GM23338 (cell line): Measurements from ENCODE around the gene CBY3. TPM values are rescaled to one million over a fixed set of nuclear protein-coding genes. Genes with fewer than 3 reads are reported as not detected.

Source experiments
- CREB1 ChIP-seq: fragments of 250-450 bp; sonication (Bioruptor Pico); IDR thresholded peaks from 2 replicates; pipeline ENCODE4 v1.5.0; 2020; ENCODE audit warnings: low read depth, mild to moderate bottlenecking, moderate library complexity
- EZH2phosphoT487 ChIP-seq: fragments of 200-600 bp; sonication (generic); IDR thresholded peaks from one replicate; pipeline ENCODE4 v1.8.1; 2018; ENCODE audit warnings: antibody characterized with exemption; ENCODE audit not compliant: unreplicated experiment
- JUNB ChIP-seq: IDR thresholded peaks from one replicate; pipeline ENCODE4 v1.6.1; 2016; ENCODE audit warnings: antibody characterized with exemption; ENCODE audit not compliant: unreplicated experiment
- STAT1 ChIP-seq: IDR thresholded peaks from one replicate; pipeline ENCODE4 v1.6.1; 2016; ENCODE audit warnings: antibody characterized with exemption; ENCODE audit not compliant: unreplicated experiment
- ZNF114 ChIP-seq: fragments of 250-450 bp; sonication (Bioruptor Pico); IDR thresholded peaks from 2 replicates; pipeline ENCODE4 v1.5.0; 2020; ENCODE audit warnings: mild to moderate bottlenecking, moderate library complexity
- ZNF331 ChIP-seq: fragments of 250-450 bp; sonication (Bioruptor Pico); IDR thresholded peaks from 2 replicates; pipeline ENCODE4 v1.5.0; 2020; ENCODE audit warnings: low read depth, mild to moderate bottlenecking, moderate library complexity
- polyA plus RNA-seq: library from polyadenylated mRNA; unstranded; fragments of >200 nt; fragmentation: Nextera tagmentation; extraction: Ambion mirVana; gene quantifications from 2 replicates; pipeline ENCODE4 v1.2.1, GENCODE V29; 2016
- total RNA-seq: library from RNA; depleted of rRNA; stranded (reverse); fragments of >200 nt; shearing (Covaris generic); gene quantifications from 2 replicates; pipeline ENCODE4 v1.2.3, GENCODE V29; 2014
- TF ChIP-seq, protein P1 (sequence below): fragments of 250-450 bp; sonication (Bioruptor Pico); IDR thresholded peaks from 2 replicates; pipeline ENCODE4 v1.5.0; 2020; ENCODE audit warnings: mild to moderate bottlenecking, moderate library complexity
- TF ChIP-seq, protein P2 (sequence below): IDR thresholded peaks from one replicate; pipeline ENCODE4 v1.6.1; 2018; ENCODE audit warnings: antibody characterized with exemption; ENCODE audit not compliant: unreplicated experiment

Gene CBY3
- total and polyA plus RNA-seq, 2 experiments from 2014 or later: 0.37 to 0.52 TPM

DNA sequence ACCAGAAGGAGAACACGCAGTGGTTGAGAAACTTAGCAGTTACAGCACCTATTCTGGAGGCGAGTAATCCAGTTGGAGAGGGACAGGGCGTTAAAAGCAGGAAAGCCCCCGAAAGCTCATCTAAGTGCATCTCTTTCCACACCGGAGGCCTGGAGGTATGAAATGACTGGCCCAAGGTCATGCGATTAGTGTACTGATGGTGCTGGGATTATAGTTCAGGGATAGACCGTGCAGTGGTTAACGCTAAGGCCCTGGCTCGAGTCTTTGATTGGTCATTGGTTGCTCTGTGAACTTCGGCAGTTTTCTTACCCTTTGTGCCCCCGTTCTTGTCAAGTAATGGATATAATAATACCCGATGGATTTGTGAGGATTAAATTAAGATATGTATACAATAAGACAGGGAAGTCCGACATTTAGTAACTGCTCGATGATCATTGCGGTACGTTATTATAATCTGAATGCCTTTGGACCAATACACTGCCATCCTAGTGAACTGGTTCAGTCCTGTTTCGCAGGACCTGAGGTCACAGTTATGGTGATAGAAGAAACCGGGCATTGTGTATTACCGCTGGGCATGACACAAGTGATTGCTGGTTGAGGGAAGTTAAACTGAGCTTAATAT lies 18.9 kb upstream of the CBY3 start (continued):
- TF ChIP-seq, protein P1, sequence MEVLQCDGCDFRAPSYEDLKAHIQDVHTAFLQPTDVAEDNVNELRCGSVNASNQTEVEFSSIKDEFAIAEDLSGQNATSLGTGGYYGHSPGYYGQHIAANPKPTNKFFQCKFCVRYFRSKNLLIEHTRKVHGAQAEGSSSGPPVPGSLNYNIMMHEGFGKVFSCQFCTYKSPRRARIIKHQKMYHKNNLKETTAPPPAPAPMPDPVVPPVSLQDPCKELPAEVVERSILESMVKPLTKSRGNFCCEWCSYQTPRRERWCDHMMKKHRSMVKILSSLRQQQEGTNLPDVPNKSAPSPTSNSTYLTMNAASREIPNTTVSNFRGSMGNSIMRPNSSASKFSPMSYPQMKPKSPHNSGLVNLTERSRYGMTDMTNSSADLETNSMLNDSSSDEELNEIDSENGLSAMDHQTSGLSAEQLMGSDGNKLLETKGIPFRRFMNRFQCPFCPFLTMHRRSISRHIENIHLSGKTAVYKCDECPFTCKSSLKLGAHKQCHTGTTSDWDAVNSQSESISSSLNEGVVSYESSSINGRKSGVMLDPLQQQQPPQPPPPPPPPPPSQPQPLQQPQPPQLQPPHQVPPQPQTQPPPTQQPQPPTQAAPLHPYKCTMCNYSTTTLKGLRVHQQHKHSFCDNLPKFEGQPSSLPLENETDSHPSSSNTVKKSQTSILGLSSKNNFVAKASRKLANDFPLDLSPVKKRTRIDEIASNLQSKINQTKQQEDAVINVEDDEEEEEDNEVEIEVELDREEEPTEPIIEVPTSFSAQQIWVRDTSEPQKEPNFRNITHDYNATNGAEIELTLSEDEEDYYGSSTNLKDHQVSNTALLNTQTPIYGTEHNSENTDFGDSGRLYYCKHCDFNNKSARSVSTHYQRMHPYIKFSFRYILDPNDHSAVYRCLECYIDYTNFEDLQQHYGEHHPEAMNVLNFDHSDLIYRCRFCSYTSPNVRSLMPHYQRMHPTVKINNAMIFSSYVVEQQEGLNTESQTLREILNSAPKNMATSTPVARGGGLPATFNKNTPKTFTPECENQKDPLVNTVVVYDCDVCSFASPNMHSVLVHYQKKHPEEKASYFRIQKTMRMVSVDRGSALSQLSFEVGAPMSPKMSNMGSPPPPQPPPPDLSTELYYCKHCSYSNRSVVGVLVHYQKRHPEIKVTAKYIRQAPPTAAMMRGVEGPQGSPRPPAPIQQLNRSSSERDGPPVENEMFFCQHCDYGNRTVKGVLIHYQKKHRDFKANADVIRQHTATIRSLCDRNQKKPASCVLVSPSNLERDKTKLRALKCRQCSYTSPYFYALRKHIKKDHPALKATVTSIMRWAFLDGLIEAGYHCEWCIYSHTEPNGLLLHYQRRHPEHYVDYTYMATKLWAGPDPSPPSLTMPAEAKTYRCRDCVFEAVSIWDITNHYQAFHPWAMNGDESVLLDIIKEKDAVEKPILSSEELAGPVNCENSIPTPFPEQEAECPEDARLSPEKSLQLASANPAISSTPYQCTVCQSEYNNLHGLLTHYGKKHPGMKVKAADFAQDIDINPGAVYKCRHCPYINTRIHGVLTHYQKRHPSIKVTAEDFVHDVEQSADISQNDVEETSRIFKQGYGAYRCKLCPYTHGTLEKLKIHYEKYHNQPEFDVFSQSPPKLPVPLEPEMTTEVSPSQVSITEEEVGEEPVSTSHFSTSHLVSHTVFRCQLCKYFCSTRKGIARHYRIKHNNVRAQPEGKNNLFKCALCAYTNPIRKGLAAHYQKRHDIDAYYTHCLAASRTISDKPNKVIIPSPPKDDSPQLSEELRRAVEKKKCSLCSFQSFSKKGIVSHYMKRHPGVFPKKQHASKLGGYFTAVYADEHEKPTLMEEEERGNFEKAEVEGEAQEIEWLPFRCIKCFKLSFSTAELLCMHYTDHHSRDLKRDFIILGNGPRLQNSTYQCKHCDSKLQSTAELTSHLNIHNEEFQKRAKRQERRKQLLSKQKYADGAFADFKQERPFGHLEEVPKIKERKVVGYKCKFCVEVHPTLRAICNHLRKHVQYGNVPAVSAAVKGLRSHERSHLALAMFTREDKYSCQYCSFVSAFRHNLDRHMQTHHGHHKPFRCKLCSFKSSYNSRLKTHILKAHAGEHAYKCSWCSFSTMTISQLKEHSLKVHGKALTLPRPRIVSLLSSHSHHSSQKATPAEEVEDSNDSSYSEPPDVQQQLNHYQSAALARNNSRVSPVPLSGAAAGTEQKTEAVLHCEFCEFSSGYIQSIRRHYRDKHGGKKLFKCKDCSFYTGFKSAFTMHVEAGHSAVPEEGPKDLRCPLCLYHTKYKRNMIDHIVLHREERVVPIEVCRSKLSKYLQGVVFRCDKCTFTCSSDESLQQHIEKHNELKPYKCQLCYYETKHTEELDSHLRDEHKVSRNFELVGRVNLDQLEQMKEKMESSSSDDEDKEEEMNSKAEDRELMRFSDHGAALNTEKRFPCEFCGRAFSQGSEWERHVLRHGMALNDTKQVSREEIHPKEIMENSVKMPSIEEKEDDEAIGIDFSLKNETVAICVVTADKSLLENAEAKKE (CRISPR knock-in tag): no peak
- TF ChIP-seq ZNF114 (no peak), JUNB (no peak), EZH2phosphoT487 (no peak), CREB1 (CRISPR knock-in tag) (no peak), ZNF331 (CRISPR knock-in tag) (no peak), STAT1 (no peak)
- TF ChIP-seq, protein P2, sequence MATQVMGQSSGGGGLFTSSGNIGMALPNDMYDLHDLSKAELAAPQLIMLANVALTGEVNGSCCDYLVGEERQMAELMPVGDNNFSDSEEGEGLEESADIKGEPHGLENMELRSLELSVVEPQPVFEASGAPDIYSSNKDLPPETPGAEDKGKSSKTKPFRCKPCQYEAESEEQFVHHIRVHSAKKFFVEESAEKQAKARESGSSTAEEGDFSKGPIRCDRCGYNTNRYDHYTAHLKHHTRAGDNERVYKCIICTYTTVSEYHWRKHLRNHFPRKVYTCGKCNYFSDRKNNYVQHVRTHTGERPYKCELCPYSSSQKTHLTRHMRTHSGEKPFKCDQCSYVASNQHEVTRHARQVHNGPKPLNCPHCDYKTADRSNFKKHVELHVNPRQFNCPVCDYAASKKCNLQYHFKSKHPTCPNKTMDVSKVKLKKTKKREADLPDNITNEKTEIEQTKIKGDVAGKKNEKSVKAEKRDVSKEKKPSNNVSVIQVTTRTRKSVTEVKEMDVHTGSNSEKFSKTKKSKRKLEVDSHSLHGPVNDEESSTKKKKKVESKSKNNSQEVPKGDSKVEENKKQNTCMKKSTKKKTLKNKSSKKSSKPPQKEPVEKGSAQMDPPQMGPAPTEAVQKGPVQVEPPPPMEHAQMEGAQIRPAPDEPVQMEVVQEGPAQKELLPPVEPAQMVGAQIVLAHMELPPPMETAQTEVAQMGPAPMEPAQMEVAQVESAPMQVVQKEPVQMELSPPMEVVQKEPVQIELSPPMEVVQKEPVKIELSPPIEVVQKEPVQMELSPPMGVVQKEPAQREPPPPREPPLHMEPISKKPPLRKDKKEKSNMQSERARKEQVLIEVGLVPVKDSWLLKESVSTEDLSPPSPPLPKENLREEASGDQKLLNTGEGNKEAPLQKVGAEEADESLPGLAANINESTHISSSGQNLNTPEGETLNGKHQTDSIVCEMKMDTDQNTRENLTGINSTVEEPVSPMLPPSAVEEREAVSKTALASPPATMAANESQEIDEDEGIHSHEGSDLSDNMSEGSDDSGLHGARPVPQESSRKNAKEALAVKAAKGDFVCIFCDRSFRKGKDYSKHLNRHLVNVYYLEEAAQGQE: no peak
